HG03439 (cell line): Measurements from ENCODE around the gene INHBE.
A peak's percentile ranks its signal among the peaks of the same experiment; 100 is the strongest.

Source experiments
- ATAC-seq: cut with Tn5 transposase; IDR thresholded peaks from one replicate; pipeline ENCODE4 v1.9.1; 2021; ENCODE audit warnings: mild to moderate bottlenecking, moderate library complexity; ENCODE audit not compliant: unreplicated experiment

INHBE gene

GRCh38 chr12:57460468-57460784, 5.3 kb downstream of the INHBE start:
- ATAC-seq, result no peak

- no peak for ATAC-seq
Measured at GRCh38 chr12:57460841-57461275, 5.8 kb downstream of the INHBE start.

- no peak for ATAC-seq
Measured at GRCh38 chr12:57461276-57461916, 6.3 kb downstream of the INHBE start.

- ATAC-seq, result no peak
Measured at GRCh38 chr12:57461917-57462250, 6.8 kb downstream of the INHBE start.

GRCh38 chr12:57462251-57462911, 7.3 kb downstream of the INHBE start:
- ATAC-seq, result peak; percentile 60

GRCh38 chr12:57462912-57463253, 7.8 kb downstream of the INHBE start:
- no peak for ATAC-seq

- no peak for ATAC-seq
Measured at GRCh38 chr12:57464569-57464968, 9.5 kb downstream of the INHBE start.

- ATAC-seq, result no peak
Measured at GRCh38 chr12:57465030-57465746, 10.1 kb downstream of the INHBE start.

- ATAC-seq, result no peak
Measured at GRCh38 chr12:57465747-57466505, 10.8 kb downstream of the INHBE start.

GRCh38 chr12:57467212-57467874, 12.2 kb downstream of the INHBE start:
- ATAC-seq, result no peak

GRCh38 chr12:57467915-57468314, 12.8 kb downstream of the INHBE start:
- no peak for ATAC-seq

- ATAC-seq, result no peak
Measured at GRCh38 chr12:57469296-57470164, 14.4 kb downstream of the INHBE start.

GRCh38 chr12:57470286-57470969, 15.3 kb downstream of the INHBE start:
- ATAC-seq, result no peak

- no peak for ATAC-seq
Measured at GRCh38 chr12:57470970-57471656, 16.0 kb downstream of the INHBE start.

- ATAC-seq, result no peak
Measured at GRCh38 chr12:57471661-57472060, 16.6 kb downstream of the INHBE start.

- no peak for ATAC-seq
Measured at GRCh38 chr12:57472391-57472790, 17.3 kb downstream of the INHBE start.

- ATAC-seq, result no peak
Measured at GRCh38 chr12:57473392-57473791, 18.3 kb downstream of the INHBE start.

- no peak for ATAC-seq
Measured at GRCh38 chr12:57473886-57474285, 18.8 kb downstream of the INHBE start.

- no peak for ATAC-seq
Measured at GRCh38 chr12:57474430-57474829, 19.3 kb downstream of the INHBE start.
